Activated CD8-positive, alpha-beta memory T cell treated with anti-CD3 and anti-CD28 coated beads, Interleukin-2, amount 10 ng/mL, durations not matched to agents 7 days and 5 days (primary cell): ENCODE data around the gene AAMDC. TPM values are rescaled to one million over a fixed set of nuclear protein-coding genes. Genes with fewer than 3 reads are reported as not detected.

Experiments used
- ATAC-seq: fragments of 150-1000 bp; cut with Tn5 transposase; one replicate; pipeline ENCODE4 v1.10.0; 2021; ENCODE audit warnings: moderate library complexity
- CTCF ChIA-PET: fragments of 350-600 bp; sonication (Branson Sonifier 250); formaldehyde crosslinking; loops from one replicate; lab custom pipeline; 2021; ENCODE audit warnings: antibody characterized with exemption; lab: Charles Lee
- DNase-seq: peaks from one replicate; pipeline ENCODE4 v3.0.0-alpha.2; 2020
- H3K27ac Mint-ChIP-seq: one replicate; pipeline ENCODE4 v1.8.0; 2021; ENCODE audit warnings: mild to moderate bottlenecking, mixed read lengths
- H3K27me3 Mint-ChIP-seq: one replicate; pipeline ENCODE4 v1.8.0; 2021; ENCODE audit warnings: mixed read lengths
- H3K36me3 Mint-ChIP-seq: one replicate; pipeline ENCODE4 v1.8.0; 2021; ENCODE audit warnings: mild to moderate bottlenecking, mixed read lengths
- H3K4me1 Mint-ChIP-seq: one replicate; pipeline ENCODE4 v1.8.0; 2021; ENCODE audit warnings: mixed read lengths
- H3K4me3 Mint-ChIP-seq: one replicate; pipeline ENCODE4 v1.8.0; 2021; ENCODE audit warnings: mild to moderate bottlenecking, moderate library complexity, mixed read lengths
- H3K9me3 Mint-ChIP-seq: one replicate; pipeline ENCODE4 v1.8.0; 2022; ENCODE audit warnings: low read depth, mixed read lengths
- total RNA-seq, 2 experiments: library from RNA; stranded (reverse); gene quantifications; one replicate each; pipeline ENCODE4 v1.2.3, GENCODE V29; 2021

The AAMDC gene
- 10 to 100 TPM in 1 of 2 experiments, 1 to 10 TPM in 1; 9.9 to 13.2 TPM for total RNA-seq

DNA sequence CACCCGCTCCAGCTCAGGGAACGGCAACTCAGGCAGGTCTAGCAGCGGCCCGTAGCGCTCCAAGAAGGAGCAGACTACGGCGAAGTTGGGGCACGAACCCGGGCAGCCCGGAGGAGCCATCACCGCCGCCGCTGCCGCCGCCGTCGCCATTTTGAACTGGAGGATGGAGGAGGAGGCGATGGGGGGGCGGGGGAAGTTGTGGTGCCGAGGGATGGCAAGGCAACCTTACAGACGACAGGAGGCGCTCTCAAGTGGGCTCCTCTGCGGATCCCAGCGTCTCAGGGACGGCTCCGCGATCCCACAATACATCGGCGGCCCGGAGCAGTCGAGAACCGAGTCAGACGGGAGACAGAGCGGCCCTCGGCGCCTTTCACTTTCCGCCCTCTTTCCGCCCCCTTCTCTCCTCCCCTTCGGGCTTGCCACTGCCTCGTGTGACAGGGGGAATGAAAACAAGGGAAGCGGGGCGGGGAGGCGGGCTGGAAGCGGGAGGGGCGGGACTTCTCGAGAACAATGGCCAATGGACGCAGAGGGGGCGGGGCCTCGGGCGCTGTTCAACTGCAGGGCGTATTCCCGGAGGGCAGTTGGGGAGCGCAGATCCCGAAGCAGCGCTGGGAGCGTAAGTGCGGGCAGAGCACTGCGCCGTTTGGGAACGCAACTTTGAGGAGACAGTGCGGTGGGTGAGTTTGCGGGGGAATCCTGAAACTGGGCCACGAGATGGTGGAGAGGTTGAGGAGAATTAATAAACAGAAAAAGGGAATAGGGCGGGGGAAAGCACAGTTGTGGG lies at the start of gene AAMDC, which contains the start of gene RSF1:
Gene AAMDC, plus strand, starts transcription at position 580 of the 784 bp plus-strand sequence. CDS start 21,353 bp downstream, outside the sequence.
Gene RSF1, minus strand, starts transcription at position 158 of the 784 bp plus-strand sequence. Its CDS starts 8 bp downstream, at position 150.
- Mint-ChIP-seq H3K36me3 (peaks cover 16% of the 10 kb centered on the region), H3K4me1 (peaks cover 33% of the 10 kb centered on the region), H3K9me3 (no peaks in the 10 kb centered on the region), H3K27me3 (no peaks in the 10 kb centered on the region), H3K27ac (peak within 1 kb of the TSS; percentile 97), H3K4me3 (peak within 1 kb of the TSS; percentile 99)
- ATAC-seq (peak; percentile 87), DNase-seq (peak; percentile 97)
- CTCF ChIA-PET = interaction anchor here (1.1 to 4.2 kb wide), 4 partner anchors 44 to 176 kb away, joined by 3 to 25 read pairs (median 4); partner anchors contain the start of gene INTS4

GRCh38 chr11:77775936-77776335 lies 45.0 kb upstream of the AAMDC start:
- Mint-ChIP-seq H3K27ac (no peak overlapping the region), H3K4me1 (peaks cover 19% of the 10 kb centered on the region), H3K36me3 (peaks cover 3% of the 10 kb centered on the region), H3K4me3 (no peak overlapping the region), H3K27me3 (no peaks in the 10 kb centered on the region), H3K9me3 (no peaks in the 10 kb centered on the region)
- CTCF ChIA-PET = interaction anchor here (0.7 to 1.1 kb wide), 3 partner anchors 14 to 224 kb away, joined by 3 to 5 read pairs (median 3); partner anchors contain the start of gene RSF1
- ATAC-seq (no peak), DNase-seq (no peak)

- Mint-ChIP-seq H3K4me3 (no peak overlapping the region), H3K4me1 (peaks cover 14% of the 10 kb centered on the region), H3K9me3 (no peaks in the 10 kb centered on the region), H3K27ac (no peak overlapping the region), H3K36me3 (peaks cover 3% of the 10 kb centered on the region), H3K27me3 (no peaks in the 10 kb centered on the region)
- no peak for ATAC-seq
- DNase-seq = no peak
- CTCF ChIA-PET = interaction anchor here (0.7 to 1.1 kb wide), 3 partner anchors 13 to 223 kb away, joined by 3 to 5 read pairs (median 3); partner anchors contain the start of gene RSF1
Measured at GRCh38 chr11:77776455-77776854, 44.5 kb upstream of the AAMDC start.

DNA sequence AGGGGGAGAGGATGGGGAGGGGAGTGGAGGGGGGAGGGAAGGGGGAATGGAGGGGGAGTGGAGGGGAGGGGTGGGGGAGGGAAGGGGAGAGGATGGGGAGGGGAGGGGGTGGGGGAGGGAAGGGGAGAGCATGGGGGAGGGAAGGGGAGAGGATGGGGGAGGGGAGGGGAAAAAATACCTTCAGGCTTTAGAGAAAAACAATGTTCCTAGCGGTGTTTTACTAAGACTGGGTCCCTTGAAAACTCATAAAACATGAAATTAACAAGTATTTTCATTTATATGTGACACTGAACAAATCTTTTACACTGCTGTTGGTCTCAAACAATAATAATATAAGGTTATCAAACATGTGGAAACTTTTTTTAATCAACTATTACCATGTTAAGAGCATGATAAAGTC lies 42.8 kb upstream of the AAMDC start:
- Mint-ChIP-seq H3K27me3 (no peaks in the 10 kb centered on the region), H3K27ac (no peak overlapping the region), H3K4me3 (no peak overlapping the region), H3K9me3 (peaks cover 3% of the 10 kb centered on the region), H3K4me1 (peaks cover 6% of the 10 kb centered on the region), H3K36me3 (peaks cover 5% of the 10 kb centered on the region)
- DNase-seq (no peak), ATAC-seq (no peak)
- CTCF ChIA-PET = interaction anchor here (1.1 kb wide), 1 partner anchor 268 kb away, joined by 5 read pairs; no protein-coding TSS in a partner anchor

- peak overlapping the region; percentile 7 for H3K27ac Mint-ChIP-seq
- DNase-seq (no peak), ATAC-seq (no peak)
- peaks cover 3% of the 10 kb centered on the region for H3K9me3 Mint-ChIP-seq
- no peaks in the 10 kb centered on the region for H3K27me3 Mint-ChIP-seq
- peaks cover 5% of the 10 kb centered on the region for H3K36me3 Mint-ChIP-seq
- H3K4me1 Mint-ChIP-seq = peaks cover 6% of the 10 kb centered on the region
- no peak overlapping the region for H3K4me3 Mint-ChIP-seq
- CTCF ChIA-PET = interaction anchor here (1.1 kb wide), 1 partner anchor 267 kb away, joined by 5 read pairs; no protein-coding TSS in a partner anchor
Measured at GRCh38 chr11:77778549-77778948, 42.4 kb upstream of the AAMDC start.

- H3K4me3 Mint-ChIP-seq = no peak overlapping the region
- no peaks in the 10 kb centered on the region for H3K27me3 Mint-ChIP-seq
- CTCF ChIA-PET = no interaction called here
- H3K4me1 Mint-ChIP-seq = peaks cover 6% of the 10 kb centered on the region
- H3K36me3 Mint-ChIP-seq = peaks cover 5% of the 10 kb centered on the region
- no peak for DNase-seq
- H3K27ac Mint-ChIP-seq = no peak overlapping the region
- no peak for ATAC-seq
- H3K9me3 Mint-ChIP-seq = peaks cover 3% of the 10 kb centered on the region
Measured at GRCh38 chr11:77779935-77780334, 41.0 kb upstream of the AAMDC start.

DNA sequence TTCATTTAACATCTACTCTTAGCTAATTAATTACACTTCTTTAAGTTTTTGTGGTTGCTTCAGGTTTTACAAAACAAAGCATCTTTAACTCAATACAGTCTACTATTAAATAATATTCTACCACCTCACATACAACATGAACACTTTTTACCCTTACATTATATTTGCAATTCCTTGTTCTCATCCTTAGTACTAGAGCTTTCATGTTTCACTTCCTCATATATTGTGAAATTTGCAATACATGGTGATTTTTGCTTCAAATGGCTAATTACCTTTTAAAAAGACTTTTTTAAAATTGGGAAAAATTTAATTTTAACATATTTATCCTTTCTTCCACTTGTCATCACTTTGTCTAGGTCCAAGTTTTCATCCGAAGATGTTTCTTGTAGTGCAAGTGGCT lies 37.9 kb upstream of the AAMDC start:
- CTCF ChIA-PET = no interaction called here
- H3K4me1 Mint-ChIP-seq = peaks cover 4% of the 10 kb centered on the region
- DNase-seq (no peak), ATAC-seq (no peak)
- peaks cover 3% of the 10 kb centered on the region for H3K9me3 Mint-ChIP-seq
- H3K27ac Mint-ChIP-seq = no peak overlapping the region
- H3K27me3 Mint-ChIP-seq = no peaks in the 10 kb centered on the region
- peaks cover 7% of the 10 kb centered on the region for H3K36me3 Mint-ChIP-seq
- H3K4me3 Mint-ChIP-seq = no peak overlapping the region

- CTCF ChIA-PET = no interaction called here
Measured at GRCh38 chr11:77784572-77784971, 36.4 kb upstream of the AAMDC start.

GRCh38 chr11:77789061-77789730 lies 31.7 kb upstream of the AAMDC start:
- Mint-ChIP-seq H3K4me1 (peaks cover 5% of the 10 kb centered on the region), H3K4me3 (no peak overlapping the region), H3K27ac (no peak overlapping the region), H3K36me3 (peaks cover 47% of the 10 kb centered on the region), H3K27me3 (no peaks in the 10 kb centered on the region), H3K9me3 (peaks cover 8% of the 10 kb centered on the region)
- no peak for ATAC-seq
- CTCF ChIA-PET = interaction anchor here (1.4 kb wide), 1 partner anchor 13 kb away, joined by 3 read pairs; no protein-coding TSS in a partner anchor
- no peak for DNase-seq

More at GRCh38 chr11:77784572-77784971, 36.4 kb upstream of the AAMDC start:
- Mint-ChIP-seq H3K27ac (no peak overlapping the region), H3K4me3 (no peak overlapping the region), H3K4me1 (peaks cover 5% of the 10 kb centered on the region), H3K36me3 (peaks cover 12% of the 10 kb centered on the region), H3K9me3 (peaks cover 3% of the 10 kb centered on the region), H3K27me3 (no peaks in the 10 kb centered on the region)
- ATAC-seq = no peak
- DNase-seq = no peak

DNA sequence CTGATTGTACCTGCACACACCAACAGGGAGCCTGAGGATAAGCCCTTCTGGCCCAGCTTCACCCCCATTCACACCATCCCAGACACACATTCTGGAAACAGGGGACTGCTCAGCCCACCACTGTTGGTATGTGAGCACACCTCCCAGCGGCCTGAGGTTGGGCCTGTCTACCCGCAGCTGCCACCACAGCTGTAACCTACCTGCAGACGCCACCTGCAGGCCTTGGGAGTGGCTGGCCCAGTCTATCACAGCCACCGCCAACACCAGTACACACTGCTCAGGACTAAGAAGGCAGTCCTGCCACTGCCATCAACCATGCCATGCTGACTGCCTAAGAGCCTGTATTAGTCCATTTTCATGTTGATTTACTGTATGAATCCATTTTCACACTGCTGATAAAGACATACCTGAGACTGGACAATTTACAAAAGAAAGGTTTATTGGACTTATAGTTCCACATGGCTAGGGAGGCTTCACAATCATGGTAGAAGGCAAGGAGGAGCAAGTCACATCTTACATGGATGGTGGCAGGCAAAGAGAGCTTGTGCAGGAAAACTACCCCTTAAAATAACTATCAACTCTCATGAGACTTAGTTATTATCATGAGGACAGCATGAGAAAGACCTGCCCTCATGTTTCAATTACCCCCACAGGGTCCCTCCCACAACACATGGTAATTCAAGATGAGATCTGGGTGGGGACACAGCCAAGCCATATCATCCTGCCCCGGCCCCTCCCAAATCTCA lies 31.0 kb upstream of the AAMDC start:
- CTCF ChIA-PET = interaction anchor here (1.4 kb wide), 1 partner anchor 14 kb away, joined by 3 read pairs; no protein-coding TSS in a partner anchor
- H3K27ac Mint-ChIP-seq = no peak overlapping the region
- peaks cover 8% of the 10 kb centered on the region for H3K4me1 Mint-ChIP-seq
- DNase-seq (no peak), ATAC-seq (no peak)
- H3K27me3 Mint-ChIP-seq = no peaks in the 10 kb centered on the region
- H3K4me3 Mint-ChIP-seq = no peak overlapping the region
- H3K9me3 Mint-ChIP-seq = peaks cover 8% of the 10 kb centered on the region
- peaks cover 51% of the 10 kb centered on the region for H3K36me3 Mint-ChIP-seq

DNA sequence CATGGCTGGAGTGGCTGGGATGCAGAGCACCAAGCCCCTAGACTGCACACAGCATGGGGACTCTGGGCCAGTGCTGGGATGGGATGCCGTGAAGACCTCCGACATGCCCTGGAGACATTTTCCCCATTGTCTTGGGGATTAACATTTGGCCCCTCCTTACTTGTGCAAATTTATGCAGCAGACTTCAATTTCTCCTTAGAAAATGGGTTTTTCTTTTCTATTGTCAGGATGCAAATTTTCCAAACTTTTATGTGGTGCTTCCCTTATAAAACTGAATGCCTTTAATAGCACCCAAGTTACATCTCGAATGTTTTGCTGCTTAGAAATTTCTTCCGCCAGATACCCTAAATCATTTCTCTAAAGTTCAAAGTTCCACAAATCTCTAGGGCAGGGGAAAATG lies 29.6 kb upstream of the AAMDC start:
- DNase-seq (no peak), ATAC-seq (no peak)
- CTCF ChIA-PET = no interaction called here
- Mint-ChIP-seq H3K36me3 (peaks cover 55% of the 10 kb centered on the region), H3K9me3 (peaks cover 8% of the 10 kb centered on the region), H3K4me3 (no peak overlapping the region), H3K4me1 (peaks cover 8% of the 10 kb centered on the region), H3K27me3 (no peaks in the 10 kb centered on the region), H3K27ac (no peak overlapping the region)

DNA sequence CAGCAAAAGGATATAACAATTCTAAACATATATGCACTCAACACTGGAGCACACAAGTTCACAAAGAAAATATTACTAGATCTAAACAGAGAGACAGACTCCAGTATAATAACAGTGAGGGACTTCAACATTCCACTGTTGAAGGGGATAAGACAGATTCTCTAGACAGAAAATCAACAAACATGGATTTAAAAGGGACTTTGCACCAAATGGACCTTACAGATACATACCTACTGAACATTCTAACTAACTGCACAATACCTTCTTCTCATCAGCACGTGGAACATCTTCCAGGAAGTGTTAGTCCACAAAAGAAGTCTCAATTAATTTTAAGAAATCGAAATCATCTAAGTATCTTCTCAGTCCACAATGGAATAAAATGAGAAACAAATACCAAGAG lies 27.0 kb upstream of the AAMDC start:
- H3K36me3 Mint-ChIP-seq = peaks cover 66% of the 10 kb centered on the region
- H3K9me3 Mint-ChIP-seq = peaks cover 8% of the 10 kb centered on the region
- CTCF ChIA-PET = no interaction called here
- ATAC-seq (no peak), DNase-seq (no peak)
- H3K27me3 Mint-ChIP-seq = no peaks in the 10 kb centered on the region
- no peak overlapping the region for H3K27ac Mint-ChIP-seq
- peaks cover 11% of the 10 kb centered on the region for H3K4me1 Mint-ChIP-seq
- H3K4me3 Mint-ChIP-seq = no peak overlapping the region

DNA sequence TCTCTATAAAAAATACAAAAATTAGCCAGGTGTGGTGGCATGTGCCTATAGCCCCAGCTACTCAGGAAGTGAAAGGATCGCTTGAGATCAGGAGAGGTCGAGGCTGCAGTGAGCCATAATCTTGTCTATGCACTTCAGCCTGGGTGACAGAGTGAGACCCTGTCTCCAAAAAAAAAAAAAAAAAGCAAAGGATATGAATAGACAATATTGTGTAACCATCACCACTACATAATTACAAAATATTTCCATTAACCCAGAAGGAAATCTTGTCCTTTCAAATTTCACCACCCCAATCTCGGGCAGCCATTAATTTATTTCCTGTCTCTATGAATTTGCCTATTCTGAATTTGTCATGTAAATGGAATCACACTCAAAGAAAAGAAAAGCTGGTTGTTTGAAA lies 21.6 kb upstream of the AAMDC start:
- Mint-ChIP-seq H3K4me1 (peaks cover 18% of the 10 kb centered on the region), H3K36me3 (peaks cover 29% of the 10 kb centered on the region)
- CTCF ChIA-PET = interaction anchor here (0.5 kb wide), 1 partner anchor 68 kb away, joined by 4 read pairs; no protein-coding TSS in a partner anchor

More for the DNA sequence above, 21.6 kb upstream of the AAMDC start:
- Mint-ChIP-seq H3K9me3 (no peaks in the 10 kb centered on the region), H3K4me3 (no peak overlapping the region), H3K27me3 (no peaks in the 10 kb centered on the region), H3K27ac (no peak overlapping the region)
- no peak for ATAC-seq
- no peak for DNase-seq
